Prostate gland (tissue), 2 donors: ENCODE results near the gene KIF26B.

Experiments
- POLR2A ChIP-seq: fragments of 450-650 bp; IDR thresholded peaks from one replicate; pipeline ENCODE4 v1.6.1; 2016; ENCODE audit warnings: antibody characterized with exemption, mild to moderate bottlenecking
- POLR2AphosphoS5 ChIP-seq: sonication (generic); formaldehyde crosslinking; IDR thresholded peaks from one replicate; pipeline ENCODE4 v1.6.1; 2017; ENCODE audit warnings: antibody characterized with exemption
- TF ChIP-seq, protein P1 (sequence below), 4 experiments: fragments of 200-600 bp in 2 of 4; fragments of 450-650 bp in 2 of 4; sonication (generic) in 2 of 4; IDR thresholded peaks; 1 replicate in 3 of 4; 2 replicates in 1 of 4; pipeline ENCODE4 v1.5.1; 2016 to 2019; ENCODE audit warnings: antibody characterized with exemption in 4 of 4, mild to moderate bottlenecking in 2 of 4, moderate library complexity in 2 of 4

- TF ChIP-seq POLR2A, result no peak
- TF ChIP-seq POLR2AphosphoS5, result no peak
- TF ChIP-seq, protein P1, sequence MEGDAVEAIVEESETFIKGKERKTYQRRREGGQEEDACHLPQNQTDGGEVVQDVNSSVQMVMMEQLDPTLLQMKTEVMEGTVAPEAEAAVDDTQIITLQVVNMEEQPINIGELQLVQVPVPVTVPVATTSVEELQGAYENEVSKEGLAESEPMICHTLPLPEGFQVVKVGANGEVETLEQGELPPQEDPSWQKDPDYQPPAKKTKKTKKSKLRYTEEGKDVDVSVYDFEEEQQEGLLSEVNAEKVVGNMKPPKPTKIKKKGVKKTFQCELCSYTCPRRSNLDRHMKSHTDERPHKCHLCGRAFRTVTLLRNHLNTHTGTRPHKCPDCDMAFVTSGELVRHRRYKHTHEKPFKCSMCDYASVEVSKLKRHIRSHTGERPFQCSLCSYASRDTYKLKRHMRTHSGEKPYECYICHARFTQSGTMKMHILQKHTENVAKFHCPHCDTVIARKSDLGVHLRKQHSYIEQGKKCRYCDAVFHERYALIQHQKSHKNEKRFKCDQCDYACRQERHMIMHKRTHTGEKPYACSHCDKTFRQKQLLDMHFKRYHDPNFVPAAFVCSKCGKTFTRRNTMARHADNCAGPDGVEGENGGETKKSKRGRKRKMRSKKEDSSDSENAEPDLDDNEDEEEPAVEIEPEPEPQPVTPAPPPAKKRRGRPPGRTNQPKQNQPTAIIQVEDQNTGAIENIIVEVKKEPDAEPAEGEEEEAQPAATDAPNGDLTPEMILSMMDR (IDR thresholded peaks at IDR 0.05), result no peak
Observed at GRCh38 chr1:245752561-245752960, 597.8 kb downstream of the KIF26B start.
